VCaP (cell line): ENCODE data around the gene DGKD.

Experiments
- H3K27ac ChIP-seq: fragments of 450-650 bp; 2 replicates; pipeline ENCODE4 v1.5.1; 2017
- CTCF ChIP-seq: fragments of 450-650 bp; conservative IDR thresholded peaks from 2 replicates; pipeline ENCODE4 v1.5.1; 2017; ENCODE audit warnings: mild to moderate bottlenecking, moderate library complexity

Gene DGKD

DNA sequence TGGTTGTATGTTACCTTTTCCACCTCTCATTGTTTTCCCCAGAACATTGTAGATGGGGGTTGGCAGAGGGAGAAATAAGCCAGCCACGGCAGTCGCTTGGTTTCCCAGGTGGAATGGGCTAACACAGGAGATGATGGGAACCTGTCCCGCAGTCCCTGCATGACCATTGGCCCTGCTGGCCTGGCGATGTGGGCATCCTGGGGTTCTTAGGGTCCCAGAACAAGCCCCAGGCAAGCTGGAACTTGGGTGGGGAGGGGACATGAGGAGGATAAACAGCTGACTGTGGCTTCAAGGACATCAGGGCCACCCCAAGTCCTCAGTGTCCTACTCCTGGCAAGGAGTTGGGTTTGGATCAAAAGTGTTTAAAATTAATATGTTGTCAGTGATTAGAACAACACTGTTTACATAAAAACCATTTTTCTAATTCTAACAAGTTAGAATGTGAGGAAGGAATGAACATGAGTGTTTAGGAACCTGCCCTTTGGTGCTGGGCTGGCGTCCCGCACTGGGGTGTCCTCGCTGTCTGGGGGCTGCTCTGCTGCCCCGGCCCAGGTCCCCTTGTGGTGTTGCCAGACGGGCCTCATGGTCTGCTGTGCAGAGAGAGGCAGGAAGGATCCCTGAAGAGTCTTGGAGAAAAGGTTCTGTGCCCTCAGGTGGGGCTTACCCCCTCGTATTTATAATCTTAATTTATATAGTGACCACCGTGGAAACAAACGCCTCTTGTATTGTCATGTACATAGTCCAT lies 117.2 kb downstream of the DGKD start:
- no peak overlapping the region for H3K27ac ChIP-seq
- TF ChIP-seq CTCF, result no peak

DNA sequence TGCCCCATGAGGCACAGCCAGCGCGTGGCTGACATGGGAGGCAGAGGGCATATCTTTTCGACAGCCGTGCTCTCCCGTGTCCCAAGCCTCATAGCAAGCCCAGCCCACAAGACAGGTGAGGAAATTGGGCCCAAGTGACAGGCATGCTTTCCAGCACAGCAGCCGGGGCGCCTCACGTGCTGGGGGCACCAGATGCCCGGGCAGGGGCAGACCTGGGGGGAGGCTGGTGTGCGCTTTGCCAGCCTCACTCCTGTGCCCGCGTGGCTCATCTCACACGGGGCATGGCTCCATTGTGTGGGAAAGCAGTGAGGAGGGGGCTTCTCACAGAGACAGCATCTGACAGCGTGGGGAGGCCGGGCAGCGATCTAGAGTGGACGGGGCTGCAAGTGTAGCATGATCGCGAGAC lies 119.1 kb downstream of the DGKD start:
- H3K27ac ChIP-seq, result no peak overlapping the region
- no peak for TF ChIP-seq CTCF

GRCh38 chr2:233473878-233474277 lies 119.6 kb downstream of the DGKD start:
- TF ChIP-seq CTCF, result no peak
- no peak overlapping the region for H3K27ac ChIP-seq

DNA sequence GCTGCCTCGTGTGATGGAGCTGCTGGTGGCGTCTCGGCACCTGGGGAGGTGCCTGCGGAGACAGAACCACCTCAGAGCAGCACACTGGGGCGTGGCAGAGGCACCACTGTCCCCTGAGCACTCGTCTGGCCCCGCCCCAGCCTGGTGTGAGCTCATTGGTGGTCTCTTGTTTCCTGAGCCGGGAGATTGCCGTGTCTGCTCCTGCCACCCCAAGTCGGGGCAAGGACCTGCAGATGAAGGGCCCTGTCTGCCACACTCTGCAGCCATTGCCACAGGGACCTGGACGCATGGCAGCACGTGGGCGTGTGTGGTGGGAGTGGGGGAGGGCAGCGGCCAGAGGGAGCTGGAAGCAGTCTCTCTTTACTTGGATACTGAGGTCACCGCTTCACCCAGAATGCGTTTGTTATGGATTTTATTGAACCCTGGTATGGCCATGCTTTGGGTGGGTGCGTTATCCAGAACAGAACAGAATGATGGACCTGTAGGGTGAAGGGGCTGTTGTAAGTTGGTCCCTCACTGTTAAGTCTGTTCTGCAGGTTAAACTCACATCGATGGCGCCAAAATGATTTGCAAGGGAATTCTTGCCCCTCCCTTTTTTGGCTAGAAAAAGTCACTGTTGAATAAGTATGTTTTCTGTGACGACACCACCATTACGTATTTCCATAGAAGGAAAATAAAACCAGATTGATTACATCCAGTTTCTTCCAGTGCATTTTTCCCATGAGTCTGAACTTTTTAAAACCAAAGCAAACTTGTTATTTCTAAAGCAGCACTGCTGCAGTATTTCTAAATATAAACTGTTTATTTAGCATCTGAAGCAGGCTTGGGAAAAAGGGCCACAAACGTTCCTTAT lies 120.2 kb downstream of the DGKD start:
- H3K27ac ChIP-seq, result no peak overlapping the region
- TF ChIP-seq CTCF, result no peak

GRCh38 chr2:233476063-233476410 lies 121.7 kb downstream of the DGKD start:
- no peak for TF ChIP-seq CTCF

GRCh38 chr2:233476651-233477547 lies 122.6 kb downstream of the DGKD start:
- no peak for TF ChIP-seq CTCF
- peak overlapping the region; percentile 11; the same call in 1 of the 2 replicates for H3K27ac ChIP-seq

More at GRCh38 chr2:233476063-233476410, 121.7 kb downstream of the DGKD start:
- H3K27ac ChIP-seq, result no peak overlapping the region
